Measurements from ENCODE around the gene VWC2L. TPM values are rescaled to one million over a fixed set of nuclear protein-coding genes. Genes with fewer than 3 reads are reported as not detected.

VWC2L gene
- total and polyA plus RNA-seq, 2 of the 4 experiments (the other 2 are of a cell fraction): not detected

DNA sequence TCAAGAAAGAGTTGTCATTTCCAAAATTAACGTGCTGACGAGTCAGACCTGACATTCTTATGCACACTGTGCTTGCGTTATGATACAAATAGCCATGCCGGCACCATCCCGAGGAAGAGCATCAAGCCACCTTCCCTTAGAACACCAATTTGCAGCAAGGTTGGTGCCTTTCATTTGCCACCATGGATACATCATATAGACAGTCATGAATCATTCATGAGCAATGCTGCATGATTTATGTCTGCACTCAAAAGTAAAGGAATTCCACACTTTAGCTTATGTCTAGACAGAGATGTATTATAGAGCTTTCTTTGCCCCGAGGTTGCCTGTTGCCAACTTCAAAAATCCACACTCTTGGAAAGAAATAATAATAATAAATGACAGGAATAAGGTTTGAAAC, 166.9 kb downstream of the VWC2L start:
- no peak overlapping the region for H4K8ac ChIP-seq (ENCODE audit: low read depth in 2 of 2, low read length in 2 of 2)
- no peaks in the 10 kb centered on the region for H3K36me3 ChIP-seq (ENCODE audit: control insufficient read depth, insufficient read depth, low read length)
- dilution Hi-C loops (cut with HindIII; ENCODE audit: low sequenced_read_pairs, unreplicated experiment) (no loop called here), in situ Hi-C loops (cut with MboI; ENCODE audit: low sequenced_read_pairs) (no loop called here), intact Hi-C loops (cut with micrococcal nuclease) (no loop called here)
- no peak overlapping the region for H2BK5ac ChIP-seq (ENCODE audit: low read depth, low read length, poor library complexity, severe bottlenecking)
- H3K9me1 ChIP-seq (ENCODE audit: insufficient read depth, low read length): no peaks in the 10 kb centered on the region; the same call in 1 of the 2 replicates
- H2BK120ac ChIP-seq (ENCODE audit: low read depth, low read length): no peak overlapping the region
- H3K56ac ChIP-seq (ENCODE audit: extremely low read depth, insufficient read depth, low read length): no peak overlapping the region
- ATAC-seq (ENCODE audit: low read depth) (no peak), DNase-seq (no peak)
- no peak overlapping the region for H3K4me2 ChIP-seq (ENCODE audit: low read depth, low read length)
- no peak overlapping the region for H3K23ac ChIP-seq (ENCODE audit: low read depth, low read length)
- H3K27ac ChIP-seq (ENCODE audit: insufficient read depth, low read length): no peak overlapping the region
- 84% methylated on average over 5 of the region's 6 CpGs; no CpG with 5 or more reads in 1 of the 2 experiments for WGBS, 2 experiments (ENCODE audit: extremely low coverage in 2 of 2, insufficient read length in 1 of 2)
- no peak overlapping the region for H2AK5ac ChIP-seq (ENCODE audit: low read depth, low read length)
- TF ChIP-seq FOS (IDR thresholded peaks at IDR 0.05; ENCODE audit: low read depth, low read length): no peak
- TF ChIP-seq MAZ (IDR thresholded peaks at IDR 0.05; ENCODE audit: borderline replicate concordance, low read depth, low read length): no peak
- TF ChIP-seq CEBPB (IDR thresholded peaks at IDR 0.05; ENCODE audit: low read depth, low read length): no peak
- TF ChIP-seq, protein P1, sequence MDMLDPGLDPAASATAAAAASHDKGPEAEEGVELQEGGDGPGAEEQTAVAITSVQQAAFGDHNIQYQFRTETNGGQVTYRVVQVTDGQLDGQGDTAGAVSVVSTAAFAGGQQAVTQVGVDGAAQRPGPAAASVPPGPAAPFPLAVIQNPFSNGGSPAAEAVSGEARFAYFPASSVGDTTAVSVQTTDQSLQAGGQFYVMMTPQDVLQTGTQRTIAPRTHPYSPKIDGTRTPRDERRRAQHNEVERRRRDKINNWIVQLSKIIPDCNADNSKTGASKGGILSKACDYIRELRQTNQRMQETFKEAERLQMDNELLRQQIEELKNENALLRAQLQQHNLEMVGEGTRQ (IDR thresholded peaks at IDR 0.05; ENCODE audit: low read depth, low read length): no peak
- TF ChIP-seq BHLHE40 (IDR thresholded peaks at IDR 0.05; ENCODE audit: low read depth, low read length): no peak
- TF ChIP-seq MAFK (IDR thresholded peaks at IDR 0.05; ENCODE audit: low read depth, low read length): no peak
- TF ChIP-seq RCOR1 (IDR thresholded peaks at IDR 0.05; ENCODE audit: insufficient replicate concordance, low read length): no peak
- ChIA-PET CTCF (no interaction called here), POLR2A (ENCODE audit: unreplicated experiment) (no interaction called here)
- no peaks in the 10 kb centered on the region for H3K9me3 ChIP-seq (ENCODE audit: control insufficient read depth, insufficient read depth, low read length)
- no peaks in the 10 kb centered on the region for H3K79me1 ChIP-seq (ENCODE audit: low read depth in 1 of 2, low read length in 2 of 2)
- H2AFZ ChIP-seq (replicated peaks; ENCODE audit: low read length, poor library complexity): no peak overlapping the region
- no peak overlapping the region for H2AK9ac ChIP-seq (replicated peaks; ENCODE audit: low read depth, low read length, poor library complexity)
- H3K14ac ChIP-seq (replicated peaks; ENCODE audit: low read depth, low read length): no peak overlapping the region
- no peak overlapping the region for H3K18ac ChIP-seq (ENCODE audit: low read depth, low read length)
- no peaks in the 10 kb centered on the region for H3K27me3 ChIP-seq (ENCODE audit: control insufficient read depth, insufficient read depth, low read length)
- no peak overlapping the region for H2BK20ac ChIP-seq (ENCODE audit: low read depth, low read length)
- no peak overlapping the region for H2BK15ac ChIP-seq (ENCODE audit: low read depth, low read length)
- H3K4ac ChIP-seq (ENCODE audit: low read depth, low read length): no peak overlapping the region
- H3K4me3 ChIP-seq (ENCODE audit: insufficient read depth, low read depth, low read length): no peak overlapping the region
- H3K4me1 ChIP-seq (ENCODE audit: control insufficient read depth, insufficient read depth, low read length): no peaks in the 10 kb centered on the region
- H3K9ac ChIP-seq (ENCODE audit: low read depth, low read length): no peak overlapping the region
- no peak overlapping the region for H4K91ac ChIP-seq (ENCODE audit: insufficient read depth, low read depth, low read length)
- no peak overlapping the region for H4K5ac ChIP-seq (ENCODE audit: low read depth, low read length)
- no peaks in the 10 kb centered on the region for H4K20me1 ChIP-seq (ENCODE audit: insufficient read depth, low read length)
- BruUV-seq (replicated peaks): no TSS peak

All from IMR-90 (cell line).